Vagina (tissue), 2 donors: ENCODE measurements around the gene ROCK1.

Source experiments
- POLR2A ChIP-seq, 2 donors: fragments of 450-650 bp; IDR thresholded peaks; one replicate each; pipeline ENCODE4 v1.6.1; 2017; ENCODE audit warnings: antibody characterized with exemption in 2 of 2, mild to moderate bottlenecking in 2 of 2, moderate library complexity in 2 of 2
- POLR2AphosphoS5 ChIP-seq, 2 donors: sonication (generic); formaldehyde crosslinking; IDR thresholded peaks; one replicate each; pipeline ENCODE4 v1.9.0; 2017; ENCODE audit warnings: antibody characterized with exemption in 2 of 2, mild to moderate bottlenecking in 2 of 2, low read depth in 1 of 2; ENCODE audit not compliant: insufficient read depth in 1 of 2
- TF ChIP-seq, protein P1 (sequence below), 3 experiments: fragments of 450-650 bp in 2 of 3; fragments of 200-600 bp in 1 of 3; sonication (generic) in 1 of 3; IDR thresholded peaks; one replicate each; pipeline ENCODE4 v1.5.1; 2017 to 2019; ENCODE audit warnings: antibody characterized with exemption in 3 of 3, mild to moderate bottlenecking in 2 of 3, moderate library complexity in 2 of 3

GRCh38 chr18:21083017-21083416 lies 28.6 kb downstream of the ROCK1 start:
- TF ChIP-seq, protein P1, sequence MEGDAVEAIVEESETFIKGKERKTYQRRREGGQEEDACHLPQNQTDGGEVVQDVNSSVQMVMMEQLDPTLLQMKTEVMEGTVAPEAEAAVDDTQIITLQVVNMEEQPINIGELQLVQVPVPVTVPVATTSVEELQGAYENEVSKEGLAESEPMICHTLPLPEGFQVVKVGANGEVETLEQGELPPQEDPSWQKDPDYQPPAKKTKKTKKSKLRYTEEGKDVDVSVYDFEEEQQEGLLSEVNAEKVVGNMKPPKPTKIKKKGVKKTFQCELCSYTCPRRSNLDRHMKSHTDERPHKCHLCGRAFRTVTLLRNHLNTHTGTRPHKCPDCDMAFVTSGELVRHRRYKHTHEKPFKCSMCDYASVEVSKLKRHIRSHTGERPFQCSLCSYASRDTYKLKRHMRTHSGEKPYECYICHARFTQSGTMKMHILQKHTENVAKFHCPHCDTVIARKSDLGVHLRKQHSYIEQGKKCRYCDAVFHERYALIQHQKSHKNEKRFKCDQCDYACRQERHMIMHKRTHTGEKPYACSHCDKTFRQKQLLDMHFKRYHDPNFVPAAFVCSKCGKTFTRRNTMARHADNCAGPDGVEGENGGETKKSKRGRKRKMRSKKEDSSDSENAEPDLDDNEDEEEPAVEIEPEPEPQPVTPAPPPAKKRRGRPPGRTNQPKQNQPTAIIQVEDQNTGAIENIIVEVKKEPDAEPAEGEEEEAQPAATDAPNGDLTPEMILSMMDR (IDR thresholded peaks at IDR 0.05) = no peak
- TF ChIP-seq POLR2A (IDR thresholded peaks at IDR 0.05) (no peak), POLR2AphosphoS5 (IDR thresholded peaks at IDR 0.05; ENCODE audit: insufficient read depth in 1 of 2, low read depth in 1 of 2) (no peak)
